Stimulated activated CD8-positive, alpha-beta memory T cell treated with anti-CD3 and anti-CD28 coated beads, Interleukin-7, amount 100 ng/mL, for 24 hours (primary cell): ENCODE data around the gene DCAF6.
"Not testable (repeated sequence)": the region's sequence is repeated elsewhere in the genome, so short reads cannot be mapped to it uniquely, and the experiment has no call there.

Experiments used
- DNase-seq: peaks from one replicate; pipeline ENCODE4 v3.0.0-alpha.2; 2020; ENCODE audit warnings: low read depth

Gene DCAF6

GRCh38 chr1:168009322-168009721 lies 72.8 kb downstream of the DCAF6 start:
- no peak for DNase-seq

GRCh38 chr1:168019407-168019806 lies 82.9 kb downstream of the DCAF6 start:
- no peak for DNase-seq

- DNase-seq = no peak
Observed at GRCh38 chr1:168031198-168031597, 94.7 kb downstream of the DCAF6 start.

- no peak for DNase-seq
Observed at GRCh38 chr1:168031627-168032026, 95.1 kb downstream of the DCAF6 start.

- DNase-seq = no peak
Observed at GRCh38 chr1:168032029-168032428, 95.5 kb downstream of the DCAF6 start.

- DNase-seq = no peak
Observed at GRCh38 chr1:168035345-168035744, 98.9 kb downstream of the DCAF6 start.

- DNase-seq = no peak
Observed at GRCh38 chr1:168042362-168042761, 105.9 kb downstream of the DCAF6 start.

GRCh38 chr1:168045311-168045710 lies 108.8 kb downstream of the DCAF6 start:
- no peak for DNase-seq

- no peak for DNase-seq
Observed at GRCh38 chr1:168050307-168050706, 113.8 kb downstream of the DCAF6 start.

- DNase-seq = no peak
Observed at GRCh38 chr1:168050880-168051279, 114.4 kb downstream of the DCAF6 start.

GRCh38 chr1:168053681-168054080 lies 117.2 kb downstream of the DCAF6 start:
- no peak for DNase-seq

GRCh38 chr1:168054117-168054516 lies 117.6 kb downstream of the DCAF6 start:
- DNase-seq = no peak

GRCh38 chr1:168056152-168056551 lies 119.7 kb downstream of the DCAF6 start:
- not testable (repeated sequence) for DNase-seq

- DNase-seq = no peak
Observed at GRCh38 chr1:168057355-168057754, 120.9 kb downstream of the DCAF6 start.

GRCh38 chr1:168057921-168058320 lies 121.4 kb downstream of the DCAF6 start:
- no peak for DNase-seq

- DNase-seq = no peak
Observed at GRCh38 chr1:168064216-168064615, 127.7 kb downstream of the DCAF6 start.

GRCh38 chr1:168065506-168065905 lies 129.0 kb downstream of the DCAF6 start:
- no peak for DNase-seq

GRCh38 chr1:168069384-168069783 lies 132.9 kb downstream of the DCAF6 start:
- DNase-seq = no peak

- no peak for DNase-seq
Observed at GRCh38 chr1:168079761-168080160, 143.3 kb downstream of the DCAF6 start.

- no peak for DNase-seq
Observed at GRCh38 chr1:168081373-168082007, 145.0 kb downstream of the DCAF6 start.

GRCh38 chr1:168082008-168082876 lies 145.8 kb downstream of the DCAF6 start:
- DNase-seq = peak; percentile 44

- DNase-seq = no peak
Observed at GRCh38 chr1:168083456-168084325, 147.2 kb downstream of the DCAF6 start.
